Activated CD4-positive, alpha-beta T cell treated with anti-CD3 and anti-CD28 coated beads for 1 hour (primary cell): ENCODE measurements around the gene PRM3.
"Not testable (repeated sequence)": the region's sequence is repeated elsewhere in the genome, so short reads cannot be mapped to it uniquely, and the experiment has no call there.

ENCODE experiments used
- DNase-seq: peaks from one replicate; pipeline ENCODE4 v3.0.0-alpha.2; 2020

PRM3 gene

GRCh38 chr16:11303405-11304138 lies 30.1 kb upstream of the PRM3 start:
- no peak for DNase-seq

GRCh38 chr16:11302977-11303376 lies 29.5 kb upstream of the PRM3 start:
- no peak for DNase-seq

GRCh38 chr16:11301645-11302501 lies 28.4 kb upstream of the PRM3 start:
- no peak for DNase-seq

- no peak for DNase-seq
Measured at GRCh38 chr16:11300560-11300892, 27.1 kb upstream of the PRM3 start.

- DNase-seq: no peak
Measured at GRCh38 chr16:11299865-11300559, 26.6 kb upstream of the PRM3 start.

GRCh38 chr16:11298950-11299547 lies 25.6 kb upstream of the PRM3 start:
- DNase-seq: not testable (repeated sequence)

GRCh38 chr16:11298143-11298900 lies 24.9 kb upstream of the PRM3 start:
- no peak for DNase-seq

- peak; percentile 68 for DNase-seq
Measured at GRCh38 chr16:11297492-11298142, 24.2 kb upstream of the PRM3 start.

- no peak for DNase-seq
Measured at GRCh38 chr16:11296706-11297491, 23.5 kb upstream of the PRM3 start.

- DNase-seq: no peak
Measured at GRCh38 chr16:11296351-11296705, 22.9 kb upstream of the PRM3 start.

- DNase-seq: no peak
Measured at GRCh38 chr16:11295672-11296071, 22.2 kb upstream of the PRM3 start.

GRCh38 chr16:11292076-11292748 lies 18.8 kb upstream of the PRM3 start:
- DNase-seq: no peak

GRCh38 chr16:11291091-11291703 lies 17.8 kb upstream of the PRM3 start:
- no peak for DNase-seq

- no peak for DNase-seq
Measured at GRCh38 chr16:11290102-11290893, 16.9 kb upstream of the PRM3 start.

- DNase-seq: not testable (repeated sequence)
Measured at GRCh38 chr16:11289696-11290095, 16.3 kb upstream of the PRM3 start.

GRCh38 chr16:11289202-11289601 lies 15.8 kb upstream of the PRM3 start:
- DNase-seq: no peak

GRCh38 chr16:11285842-11286241 lies 12.4 kb upstream of the PRM3 start:
- DNase-seq: no peak

- DNase-seq: no peak
Measured at GRCh38 chr16:11283820-11284248, 10.4 kb upstream of the PRM3 start.
